Mucosa of rectum (tissue), 2 donors: ENCODE measurements around the gene PROM1.

Source experiments
- H3K27ac ChIP-seq, 2 donors: one replicate each; pipeline ENCODE4 v1.7.0; 2013; ENCODE audit warnings: inconsistent platforms in 2 of 2, low read depth in 2 of 2, low read length in 2 of 2
- H3K27me3 ChIP-seq, 2 donors: one replicate each; pipeline ENCODE4 v1.7.0; 2013; ENCODE audit warnings: low read length in 2 of 2; ENCODE audit not compliant: control insufficient read depth in 2 of 2, insufficient read depth in 2 of 2
- H3K36me3 ChIP-seq, 2 donors: one replicate each; pipeline ENCODE4 v1.7.0; 2013; ENCODE audit warnings: low read length in 2 of 2; ENCODE audit not compliant: control insufficient read depth in 2 of 2, insufficient read depth in 2 of 2
- H3K4me1 ChIP-seq, 2 donors: one replicate each; pipeline ENCODE4 v1.7.0; 2013; ENCODE audit warnings: low read length in 2 of 2, mild to moderate bottlenecking in 1 of 2; ENCODE audit not compliant: control insufficient read depth in 2 of 2, insufficient read depth in 2 of 2
- H3K4me3 ChIP-seq, 2 donors: one replicate each; pipeline ENCODE4 v1.7.0; 2013; ENCODE audit warnings: low read length in 2 of 2
- H3K9ac ChIP-seq, 2 donors: one replicate each; pipeline ENCODE4 v1.7.0; 2013; ENCODE audit warnings: low read length in 2 of 2, low read depth in 1 of 2, mild to moderate bottlenecking in 1 of 2
- H3K9me3 ChIP-seq, 2 donors: one replicate each; pipeline ENCODE4 v1.7.0; 2013; ENCODE audit warnings: low read length in 2 of 2; ENCODE audit not compliant: control insufficient read depth in 2 of 2
- donor health status: healthy.
- donor health status: Normal muscosa, but diverticular disease.

The PROM1 gene

GRCh38 chr4:16070203-16070602 is 13.6 kb downstream of the PROM1 start:
- Histone ChIP-seq H3K36me3 (peaks cover 3% of the 10 kb centered on the region in 2 donors), H3K27ac (no peak overlapping the region), H3K4me3 (no peak overlapping the region), H3K9ac (no peak overlapping the region), H3K9me3 (no peaks in the 10 kb centered on the region), H3K27me3 (peaks cover 0 to 3% of the 10 kb centered on the region in 2 donors), H3K4me1 (no peaks in the 10 kb centered on the region)

GRCh38 chr4:16067515-16067914 is 16.3 kb downstream of the PROM1 start:
- Histone ChIP-seq H3K36me3 (peaks cover 4 to 9% of the 10 kb centered on the region in 2 donors), H3K27me3 (peaks cover 0 to 3% of the 10 kb centered on the region in 2 donors), H3K9ac (no peak overlapping the region), H3K4me3 (no peak overlapping the region), H3K9me3 (no peaks in the 10 kb centered on the region), H3K27ac (peak overlapping the region in 1 of 2 donors; percentile 11), H3K4me1 (no peaks in the 10 kb centered on the region)

GRCh38 chr4:16066586-16067128 is 17.2 kb downstream of the PROM1 start:
- Histone ChIP-seq H3K27me3 (peaks cover 0 to 3% of the 10 kb centered on the region in 2 donors), H3K4me3 (no peak overlapping the region), H3K4me1 (no peaks in the 10 kb centered on the region), H3K36me3 (peaks cover 4 to 9% of the 10 kb centered on the region in 2 donors), H3K27ac (peak overlapping the region in 1 of 2 donors; percentile 11), H3K9me3 (no peaks in the 10 kb centered on the region), H3K9ac (no peak overlapping the region)

GRCh38 chr4:16065066-16065465 is 18.8 kb downstream of the PROM1 start:
- Histone ChIP-seq H3K27me3 (no peaks in the 10 kb centered on the region), H3K4me3 (no peak overlapping the region), H3K36me3 (peaks cover 4 to 9% of the 10 kb centered on the region in 2 donors), H3K27ac (no peak overlapping the region), H3K9me3 (no peaks in the 10 kb centered on the region), H3K4me1 (no peaks in the 10 kb centered on the region), H3K9ac (no peak overlapping the region)

GRCh38 chr4:16062601-16063000 is 21.2 kb downstream of the PROM1 start:
- no peak overlapping the region for H3K9ac ChIP-seq
- no peak overlapping the region for H3K27ac ChIP-seq
- no peak overlapping the region for H3K4me3 ChIP-seq
- no peaks in the 10 kb centered on the region for H3K27me3 ChIP-seq
- H3K4me1 ChIP-seq, result no peaks in the 10 kb centered on the region
- no peaks in the 10 kb centered on the region for H3K9me3 ChIP-seq
- H3K36me3 ChIP-seq, result peaks cover 4 to 9% of the 10 kb centered on the region in 2 donors

- no peaks in the 10 kb centered on the region for H3K27me3 ChIP-seq
- no peak overlapping the region for H3K9ac ChIP-seq
- no peaks in the 10 kb centered on the region for H3K4me1 ChIP-seq
- H3K36me3 ChIP-seq, result peaks cover 0 to 2% of the 10 kb centered on the region in 2 donors
- H3K9me3 ChIP-seq, result no peaks in the 10 kb centered on the region
- peak overlapping the region in 1 of 2 donors; percentile 52 for H3K27ac ChIP-seq
- no peak overlapping the region for H3K4me3 ChIP-seq
These were observed 27.0 kb downstream of the PROM1 start for GRCh38 chr4:16056681-16057385.

GRCh38 chr4:16055873-16056272 is 27.9 kb downstream of the PROM1 start:
- Histone ChIP-seq H3K36me3 (peaks cover 0 to 2% of the 10 kb centered on the region in 2 donors), H3K27me3 (no peaks in the 10 kb centered on the region), H3K9me3 (no peaks in the 10 kb centered on the region), H3K9ac (no peak overlapping the region), H3K4me1 (no peaks in the 10 kb centered on the region), H3K27ac (peak overlapping the region in 1 of 2 donors; percentile 24), H3K4me3 (no peak overlapping the region)

GRCh38 chr4:16055471-16055870 is 28.4 kb downstream of the PROM1 start:
- Histone ChIP-seq H3K9me3 (no peaks in the 10 kb centered on the region), H3K9ac (no peak overlapping the region), H3K27ac (no peak overlapping the region), H3K4me3 (no peak overlapping the region), H3K36me3 (peaks cover 0 to 2% of the 10 kb centered on the region in 2 donors), H3K4me1 (no peaks in the 10 kb centered on the region), H3K27me3 (no peaks in the 10 kb centered on the region)

- H3K36me3 ChIP-seq, result peaks cover 0 to 3% of the 10 kb centered on the region in 2 donors
- H3K9me3 ChIP-seq, result no peaks in the 10 kb centered on the region
- H3K27ac ChIP-seq, result no peak overlapping the region
- H3K4me1 ChIP-seq, result no peaks in the 10 kb centered on the region
- no peak overlapping the region for H3K9ac ChIP-seq
- H3K27me3 ChIP-seq, result no peaks in the 10 kb centered on the region
- H3K4me3 ChIP-seq, result no peak overlapping the region
These were observed 30.9 kb downstream of the PROM1 start for GRCh38 chr4:16052939-16053338.

GRCh38 chr4:16051980-16052379 is 31.8 kb downstream of the PROM1 start:
- Histone ChIP-seq H3K36me3 (peaks cover 0 to 3% of the 10 kb centered on the region in 2 donors), H3K4me3 (no peak overlapping the region), H3K9me3 (no peaks in the 10 kb centered on the region), H3K27me3 (no peaks in the 10 kb centered on the region), H3K27ac (no peak overlapping the region), H3K4me1 (no peaks in the 10 kb centered on the region), H3K9ac (no peak overlapping the region)
